Measurements from ENCODE around the gene PIK3CA.

Gene PIK3CA

GRCh38 chr3:179147514-179147872 is 664 bp upstream of the PIK3CA start:
- TF ChIP-seq CTCF (IDR thresholded peaks at IDR 0.05; ENCODE audit: low read depth, low read length, missing control alignments) = no peak
- DNase-seq (ENCODE audit: low read depth) = no peak
- peak overlapping the region; percentile 86 for H3K4me3 ChIP-seq (ENCODE audit: low read depth, low read length)

- H3K4me3 ChIP-seq (ENCODE audit: low read depth, low read length) = peak overlapping the region; percentile 86
- DNase-seq (ENCODE audit: low read depth) = no peak
- TF ChIP-seq CTCF (IDR thresholded peaks at IDR 0.05; ENCODE audit: low read depth, low read length, missing control alignments) = no peak
These were observed 654 bp downstream of the PIK3CA start for GRCh38 chr3:179148616-179149405.

GRCh38 chr3:179149406-179149867 is 1.3 kb downstream of the PIK3CA start:
- TF ChIP-seq CTCF (IDR thresholded peaks at IDR 0.05; ENCODE audit: low read depth, low read length, missing control alignments) = no peak
- H3K4me3 ChIP-seq (ENCODE audit: low read depth, low read length) = peak overlapping the region; percentile 86
- no peak for DNase-seq (ENCODE audit: low read depth)

- no peak for DNase-seq (ENCODE audit: low read depth)
- no peak for TF ChIP-seq CTCF (IDR thresholded peaks at IDR 0.05; ENCODE audit: low read depth, low read length, missing control alignments)
- peak overlapping the region; percentile 86 for H3K4me3 ChIP-seq (ENCODE audit: low read depth, low read length)
These were observed 1.8 kb downstream of the PIK3CA start for GRCh38 chr3:179149951-179150350.

GRCh38 chr3:179150610-179151009 is 2.5 kb downstream of the PIK3CA start:
- H3K4me3 ChIP-seq (ENCODE audit: low read depth, low read length) = no peak overlapping the region
- DNase-seq (ENCODE audit: low read depth) = no peak

GRCh38 chr3:179151474-179151873 is 3.3 kb downstream of the PIK3CA start:
- no peak overlapping the region for H3K4me3 ChIP-seq (ENCODE audit: low read depth, low read length)
- no peak for DNase-seq (ENCODE audit: low read depth)
- TF ChIP-seq CTCF (IDR thresholded peaks at IDR 0.05; ENCODE audit: low read depth, low read length, missing control alignments) = no peak

More at GRCh38 chr3:179150610-179151009, 2.5 kb downstream of the PIK3CA start:
- TF ChIP-seq CTCF (IDR thresholded peaks at IDR 0.05; ENCODE audit: low read depth, low read length, missing control alignments) = no peak

- H3K4me3 ChIP-seq (ENCODE audit: low read depth, low read length) = no peak overlapping the region
- no peak for TF ChIP-seq CTCF (IDR thresholded peaks at IDR 0.05; ENCODE audit: low read depth, low read length, missing control alignments)
These were observed 8.0 kb downstream of the PIK3CA start for GRCh38 chr3:179156170-179156569.

More at GRCh38 chr3:179156170-179156569, 8.0 kb downstream of the PIK3CA start:
- DNase-seq (ENCODE audit: low read depth) = no peak
